NOMO-1 treated with dmso at 0.1 percent for 144 hours (cell line): ENCODE results near the gene ST6GAL1.
A peak's percentile ranks its signal among the peaks of the same experiment; 100 is the strongest.
"Not testable (repeated sequence)": the region's sequence is repeated elsewhere in the genome, so short reads cannot be mapped to it uniquely, and the experiment has no call there.

ENCODE experiments used
- DNase-seq: peaks from one replicate; lab custom pipeline; 2025; ENCODE audit not compliant: unreplicated experiment; lab: John Stamatoyannopoulos, UW

ST6GAL1 gene

GRCh38 chr3:186966406-186966805 lies 36.1 kb downstream of the ST6GAL1 start:
- no peak for DNase-seq

- DNase-seq, result not testable (repeated sequence)
Observed at GRCh38 chr3:186967236-186967635, 36.9 kb downstream of the ST6GAL1 start.

GRCh38 chr3:186967686-186968085 lies 37.4 kb downstream of the ST6GAL1 start:
- peak; percentile 33 for DNase-seq

- DNase-seq, result no peak
Observed at GRCh38 chr3:186969607-186970006, 39.3 kb downstream of the ST6GAL1 start.

- DNase-seq, result not testable (repeated sequence)
Observed at GRCh38 chr3:186971106-186971505, 40.8 kb downstream of the ST6GAL1 start.

GRCh38 chr3:186971578-186971977 lies 41.3 kb downstream of the ST6GAL1 start:
- no peak for DNase-seq

- DNase-seq, result no peak
Observed at GRCh38 chr3:186973702-186974101, 43.4 kb downstream of the ST6GAL1 start.

- no peak for DNase-seq
Observed at GRCh38 chr3:186974824-186975313, 44.5 kb downstream of the ST6GAL1 start.

GRCh38 chr3:186975726-186976125 lies 45.4 kb downstream of the ST6GAL1 start:
- no peak for DNase-seq

- no peak for DNase-seq
Observed at GRCh38 chr3:186976837-186977750, 46.8 kb downstream of the ST6GAL1 start.

GRCh38 chr3:186978712-186979111 lies 48.4 kb downstream of the ST6GAL1 start:
- DNase-seq, result no peak

GRCh38 chr3:186979852-186980251 lies 49.5 kb downstream of the ST6GAL1 start:
- no peak for DNase-seq

- no peak for DNase-seq
Observed at GRCh38 chr3:186980989-186981388, 50.7 kb downstream of the ST6GAL1 start.

GRCh38 chr3:186983659-186984058 lies 53.3 kb downstream of the ST6GAL1 start:
- DNase-seq, result no peak

- DNase-seq, result no peak
Observed at GRCh38 chr3:186984064-186984463, 53.7 kb downstream of the ST6GAL1 start.

GRCh38 chr3:186985661-186986364 lies 55.5 kb downstream of the ST6GAL1 start:
- DNase-seq, result peak; percentile 98

- no peak for DNase-seq
Observed at GRCh38 chr3:186986406-186986805, 56.1 kb downstream of the ST6GAL1 start.

- no peak for DNase-seq
Observed at GRCh38 chr3:186986816-186987215, 56.5 kb downstream of the ST6GAL1 start.

GRCh38 chr3:186988806-186989205 lies 58.5 kb downstream of the ST6GAL1 start:
- DNase-seq, result no peak

GRCh38 chr3:186989429-186989828 lies 59.1 kb downstream of the ST6GAL1 start:
- DNase-seq, result no peak

- DNase-seq, result no peak
Observed at GRCh38 chr3:186990277-186990676, 60.0 kb downstream of the ST6GAL1 start.

- DNase-seq, result no peak
Observed at GRCh38 chr3:186990878-186991308, 60.6 kb downstream of the ST6GAL1 start.
